Breast epithelium (tissue), 4 donors: ENCODE measurements around the gene CMTM5. TPM values are rescaled to one million over a fixed set of nuclear protein-coding genes. Genes with fewer than 3 reads are reported as not detected.

Experiments used
- DNase-seq, 2 donors: peaks; one replicate each; pipeline ENCODE4 v3.0.0-alpha.2; 2019; ENCODE audit warnings: low spot score in 2 of 2
- H3K27ac ChIP-seq, 2 donors: fragments of 200-600 bp; sonication (generic) in 1 of 2; one replicate each; pipeline ENCODE4 v1.5.1; 2016 to 2019; ENCODE audit warnings: mild to moderate bottlenecking in 1 of 2
- H3K27me3 ChIP-seq, 2 donors: fragments of 200-600 bp; sonication (generic) in 1 of 2; one replicate each; pipeline versions ENCODE4 v1.5.1 to v1.6.0; 2017 to 2019; ENCODE audit warnings: control low read depth in 1 of 2, mild to moderate bottlenecking in 1 of 2
- H3K36me3 ChIP-seq: fragments of 200-600 bp; one replicate; pipeline ENCODE4 v1.5.1; 2019
- H3K4me1 ChIP-seq, 2 donors: fragments of 200-600 bp; sonication (generic); one replicate each; pipeline ENCODE4 v1.5.1; 2016 to 2019; ENCODE audit warnings: control low read depth in 1 of 2
- H3K4me3 ChIP-seq, 3 donors: fragments of 200-600 bp; sonication (generic); 1 replicate in 2 of 3; 2 replicates in 1 of 3; pipeline ENCODE4 v1.5.1; 2016 to 2019; ENCODE audit warnings: mild to moderate bottlenecking in 3 of 3, moderate library complexity in 2 of 3
- H3K9me3 ChIP-seq, 2 donors: fragments of 200-600 bp; sonication (generic) in 1 of 2; one replicate each; pipeline ENCODE4 v1.5.1; 2016 to 2019; ENCODE audit warnings: control low read depth in 1 of 2
- POLR2A ChIP-seq: fragments of 450-650 bp; IDR thresholded peaks from one replicate; pipeline ENCODE4 v1.6.1; 2016; ENCODE audit warnings: antibody characterized with exemption, mild to moderate bottlenecking, moderate library complexity
- POLR2AphosphoS5 ChIP-seq, 3 donors: sonication (generic); formaldehyde crosslinking; IDR thresholded peaks; one replicate each; pipeline ENCODE4 v1.6.1; 2017; ENCODE audit warnings: antibody characterized with exemption in 3 of 3
- intact Hi-C: fragments of 100-400 bp; cut with DNase I; formaldehyde crosslinking; loops from one replicate; pipeline ENCODE4 v1.15.1; 2023; ENCODE audit warnings: low total_unique reads
- total RNA-seq, 3 donors: library from RNA; depleted of rRNA; stranded (reverse); fragments of >200 nt; gene quantifications; one replicate each; pipeline ENCODE4 v1.1.0, GENCODE V29; 2016
- TF ChIP-seq, protein P1 (sequence below), 3 donors: fragments of 450-650 bp; IDR thresholded peaks; one replicate each; pipeline ENCODE4 v1.5.1; 2016 to 2017; ENCODE audit warnings: antibody characterized with exemption in 3 of 3, mild to moderate bottlenecking in 3 of 3, moderate library complexity in 3 of 3

CMTM5 gene
- total RNA-seq, 3 donors from 2014 or later = 0.64 to 0.88 TPM; not detected in 1

DNA sequence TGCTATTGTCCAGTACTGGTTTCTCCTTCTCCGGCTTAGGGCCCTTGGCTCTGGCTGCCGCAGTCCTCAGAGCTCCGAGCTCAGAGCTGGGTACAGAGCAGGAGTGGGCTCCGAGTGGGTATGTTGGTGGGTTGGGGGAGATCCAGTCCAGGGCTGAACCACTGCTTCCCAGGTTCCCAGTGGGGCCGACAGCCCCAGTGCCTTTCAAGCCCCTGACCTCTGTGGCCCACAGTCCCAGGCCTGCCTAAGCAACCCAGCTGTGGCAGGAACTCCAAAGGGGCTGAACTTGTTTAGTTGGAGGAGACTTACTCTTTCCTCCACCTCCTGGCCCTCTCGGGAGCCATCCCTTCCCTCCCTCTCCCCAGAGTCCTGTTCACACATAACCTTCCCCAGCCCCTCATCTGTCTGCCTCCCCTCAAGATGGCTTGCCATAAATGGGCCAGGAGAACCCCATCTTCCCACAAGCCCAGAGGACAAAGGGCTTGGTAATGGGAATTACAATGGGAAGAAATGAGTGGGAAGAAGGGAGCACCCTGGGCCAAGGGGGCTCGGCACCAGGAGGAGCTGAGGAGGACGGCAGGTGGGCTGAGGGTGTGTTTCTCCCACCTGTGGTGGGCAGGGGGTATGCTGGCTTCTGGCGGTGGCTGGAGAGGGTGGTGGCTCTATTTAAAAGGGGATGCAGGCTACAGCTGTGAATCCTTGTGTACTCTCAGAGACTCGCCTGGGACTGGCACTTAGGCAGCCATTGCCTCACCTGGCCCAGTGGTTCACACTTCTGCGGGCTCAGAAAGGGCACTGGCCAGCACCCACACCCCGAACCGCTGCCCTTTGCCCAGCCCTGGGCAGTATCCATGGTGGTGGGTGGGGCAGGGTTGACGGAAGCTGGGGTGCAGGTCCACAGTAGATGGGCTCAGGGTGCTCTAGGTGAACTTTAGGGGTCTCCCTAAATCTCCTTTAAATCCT, 35.0 kb downstream of the CMTM5 start:
- intact Hi-C loops = no loop called here
- Histone ChIP-seq H3K4me3 (no peak overlapping the region), H3K27ac (no peak overlapping the region), H3K27me3 (peaks cover 0 to 10% of the 10 kb centered on the region in 2 donors), H3K4me1 (no peaks in the 10 kb centered on the region), H3K36me3 (no peaks in the 10 kb centered on the region), H3K9me3 (no peaks in the 10 kb centered on the region)
- TF ChIP-seq, protein P1, sequence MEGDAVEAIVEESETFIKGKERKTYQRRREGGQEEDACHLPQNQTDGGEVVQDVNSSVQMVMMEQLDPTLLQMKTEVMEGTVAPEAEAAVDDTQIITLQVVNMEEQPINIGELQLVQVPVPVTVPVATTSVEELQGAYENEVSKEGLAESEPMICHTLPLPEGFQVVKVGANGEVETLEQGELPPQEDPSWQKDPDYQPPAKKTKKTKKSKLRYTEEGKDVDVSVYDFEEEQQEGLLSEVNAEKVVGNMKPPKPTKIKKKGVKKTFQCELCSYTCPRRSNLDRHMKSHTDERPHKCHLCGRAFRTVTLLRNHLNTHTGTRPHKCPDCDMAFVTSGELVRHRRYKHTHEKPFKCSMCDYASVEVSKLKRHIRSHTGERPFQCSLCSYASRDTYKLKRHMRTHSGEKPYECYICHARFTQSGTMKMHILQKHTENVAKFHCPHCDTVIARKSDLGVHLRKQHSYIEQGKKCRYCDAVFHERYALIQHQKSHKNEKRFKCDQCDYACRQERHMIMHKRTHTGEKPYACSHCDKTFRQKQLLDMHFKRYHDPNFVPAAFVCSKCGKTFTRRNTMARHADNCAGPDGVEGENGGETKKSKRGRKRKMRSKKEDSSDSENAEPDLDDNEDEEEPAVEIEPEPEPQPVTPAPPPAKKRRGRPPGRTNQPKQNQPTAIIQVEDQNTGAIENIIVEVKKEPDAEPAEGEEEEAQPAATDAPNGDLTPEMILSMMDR (IDR thresholded peaks at IDR 0.05) = no peak
- TF ChIP-seq POLR2A (no peak), POLR2AphosphoS5 (IDR thresholded peaks at IDR 0.05) (no peak)
- no peak for DNase-seq

DNA sequence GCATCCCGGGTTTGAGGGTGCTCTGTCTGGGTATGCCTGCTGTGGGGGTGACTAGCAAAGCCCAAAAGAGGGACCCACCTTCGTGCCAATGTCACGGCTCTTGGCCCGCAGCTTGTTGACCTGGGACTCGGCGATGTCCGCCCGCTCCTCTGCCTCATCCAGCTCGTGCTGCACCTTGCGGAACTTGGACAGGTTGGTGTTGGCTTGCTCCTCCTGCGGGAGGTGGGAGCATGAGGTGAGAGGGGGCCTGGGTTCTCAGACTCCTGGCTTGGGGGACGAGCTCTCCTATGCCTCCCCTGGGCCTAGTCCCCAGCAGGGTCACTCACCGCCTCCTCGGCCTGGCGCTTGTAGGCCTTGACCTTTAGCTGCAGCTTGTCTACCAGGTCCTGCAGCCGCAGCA, 36.8 kb downstream of the CMTM5 start:
- Histone ChIP-seq H3K27ac (no peak overlapping the region), H3K9me3 (no peaks in the 10 kb centered on the region), H3K4me1 (no peaks in the 10 kb centered on the region), H3K4me3 (no peak overlapping the region), H3K27me3 (peaks cover 0 to 4% of the 10 kb centered on the region in 2 donors), H3K36me3 (no peaks in the 10 kb centered on the region)
- intact Hi-C loops = no loop called here
- no peak for DNase-seq
- TF ChIP-seq POLR2AphosphoS5 (IDR thresholded peaks at IDR 0.05) = no peak

- intact Hi-C loops = no loop called here
- H3K36me3 ChIP-seq = no peaks in the 10 kb centered on the region
- TF ChIP-seq POLR2AphosphoS5 (IDR thresholded peaks at IDR 0.05) = no peak
- no peak for TF ChIP-seq POLR2A
- no peak overlapping the region for H3K4me3 ChIP-seq
- peaks cover 0 to 4% of the 10 kb centered on the region in 2 donors for H3K27me3 ChIP-seq
- no peak overlapping the region for H3K27ac ChIP-seq
- H3K9me3 ChIP-seq = no peaks in the 10 kb centered on the region
- H3K4me1 ChIP-seq = no peaks in the 10 kb centered on the region
- no peak for DNase-seq
Measured at GRCh38 chr14:23414254-23414653, 37.4 kb downstream of the CMTM5 start.

GRCh38 chr14:23414906-23415820, 38.3 kb downstream of the CMTM5 start:
- no peaks in the 10 kb centered on the region for H3K4me1 ChIP-seq
- intact Hi-C loops = no loop called here

DNA sequence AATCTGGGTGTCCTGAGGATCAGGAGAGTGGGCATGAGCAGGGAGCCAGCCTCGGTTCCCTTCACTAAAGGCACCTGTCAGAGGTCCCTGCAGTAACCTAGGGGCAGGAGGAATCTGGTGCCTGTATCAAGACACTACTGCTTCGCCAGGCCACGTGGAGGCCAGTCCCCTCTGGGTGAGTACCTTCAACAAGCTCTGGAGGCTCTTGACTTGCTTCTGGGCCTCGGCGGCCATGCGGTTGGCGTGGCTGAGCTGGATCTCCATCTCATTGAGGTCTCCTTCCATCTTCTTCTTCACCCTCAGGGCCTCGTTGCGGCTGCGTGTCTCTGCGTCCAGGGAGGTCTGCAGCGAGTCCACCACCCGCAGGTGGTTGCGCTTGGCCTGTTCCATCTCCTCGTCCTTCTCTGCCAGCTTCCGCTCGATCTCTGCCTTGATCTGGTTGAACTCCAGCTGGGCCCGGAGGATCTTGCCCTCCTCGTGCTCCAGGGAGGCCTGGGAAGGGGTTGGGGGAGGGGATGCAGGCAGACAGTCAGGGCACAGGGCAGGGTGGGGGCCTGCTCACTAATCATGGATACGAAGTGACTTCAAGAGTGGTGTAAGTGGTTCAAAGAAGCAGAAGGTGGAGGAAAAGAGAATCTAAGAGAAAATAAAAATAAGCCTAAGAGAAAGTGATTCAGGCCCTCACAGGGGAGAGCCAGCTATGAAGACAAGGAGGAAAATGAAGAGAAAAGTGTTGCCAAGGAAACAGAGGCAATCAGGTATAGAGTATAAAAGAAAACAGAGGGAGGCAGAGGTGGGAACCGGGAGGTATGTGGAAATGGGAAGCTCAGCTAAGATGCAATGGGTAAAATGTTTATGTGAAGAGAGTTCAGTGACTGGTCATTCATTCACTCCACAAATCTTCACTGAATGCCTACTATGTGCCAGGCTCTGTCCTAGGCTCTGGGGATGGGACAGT, 39.3 kb downstream of the CMTM5 start:
- Histone ChIP-seq H3K4me1 (no peaks in the 10 kb centered on the region), H3K9me3 (no peaks in the 10 kb centered on the region), H3K27me3 (peaks cover 0 to 4% of the 10 kb centered on the region in 2 donors), H3K36me3 (no peaks in the 10 kb centered on the region), H3K27ac (no peak overlapping the region), H3K4me3 (no peak overlapping the region)
- intact Hi-C loops = no loop called here
- TF ChIP-seq POLR2A (no peak), POLR2AphosphoS5 (IDR thresholded peaks at IDR 0.05) (no peak)
- TF ChIP-seq, protein P1 (IDR thresholded peaks at IDR 0.05) = no peak
- no peak for DNase-seq

More at GRCh38 chr14:23414906-23415820, 38.3 kb downstream of the CMTM5 start:
- Histone ChIP-seq H3K27ac (no peak overlapping the region), H3K4me3 (no peak overlapping the region), H3K27me3 (peaks cover 0 to 4% of the 10 kb centered on the region in 2 donors), H3K36me3 (no peaks in the 10 kb centered on the region), H3K9me3 (no peaks in the 10 kb centered on the region)
- TF ChIP-seq, protein P1 (IDR thresholded peaks at IDR 0.05) = no peak
- TF ChIP-seq POLR2A (no peak), POLR2AphosphoS5 (IDR thresholded peaks at IDR 0.05) (no peak)
- no peak for DNase-seq
